HepG2 (cell line): ENCODE data around the gene PNPLA3.

Experiments used
- ATF2 ChIP-seq: sonication (generic); formaldehyde crosslinking; IDR thresholded peaks from 2 replicates; pipeline ENCODE4 v1.4.0; 2020; ENCODE audit warnings: missing genetic modification reagents
- CEBPB ChIP-seq: IDR thresholded peaks from 2 replicates; pipeline ENCODE4 v1.6.1; 2011; ENCODE audit warnings: low read depth, low read length, improper control_type of control experiment, borderline replicate concordance
- CTCF ChIP-seq: sonication (generic); formaldehyde crosslinking; IDR thresholded peaks from 2 replicates; pipeline ENCODE4 v1.5.0; 2020; ENCODE audit warnings: mild to moderate bottlenecking, missing genetic modification reagents, moderate library complexity
- KDM5B ChIP-seq: sonication (generic); formaldehyde crosslinking; IDR thresholded peaks from 2 replicates; pipeline ENCODE4 v1.4.0; 2020; ENCODE audit warnings: missing genetic modification reagents, mild to moderate bottlenecking, borderline replicate concordance
- NCOA1 ChIP-seq: sonication (generic); formaldehyde crosslinking; IDR thresholded peaks from 2 replicates; pipeline ENCODE4 v1.9.0; 2021; ENCODE audit warnings: missing genetic modification reagents
- POLR2AphosphoS5 ChIP-seq: IDR thresholded peaks from 2 replicates; pipeline ENCODE4 v1.6.1; 2012; ENCODE audit warnings: low read depth, low read length
- ZNF280B ChIP-seq: sonication (generic); formaldehyde crosslinking; IDR thresholded peaks from 2 replicates; pipeline ENCODE4 v1.5.0; 2020; ENCODE audit warnings: missing genetic modification reagents, mild to moderate bottlenecking, borderline replicate concordance
- ZNF512B ChIP-seq: sonication (generic); formaldehyde crosslinking; IDR thresholded peaks from 2 replicates; pipeline ENCODE4 v1.5.1; 2020; ENCODE audit warnings: missing genetic modification reagents, mild to moderate bottlenecking, borderline replicate concordance
- ZNF720 ChIP-seq: sonication (generic); formaldehyde crosslinking; IDR thresholded peaks from 2 replicates; pipeline ENCODE4 v1.4.0; 2020; ENCODE audit warnings: missing genetic modification reagents

GRCh38 chr22:43925433-43926348, 2.1 kb downstream of the PNPLA3 start:
- TF ChIP-seq ZNF280B (CRISPR knock-in tag) (0 out of 2 replicates have a peak, but pooled peaks have one; percentile 54), ZNF512B (CRISPR knock-in tag) (no peak), CTCF (CRISPR knock-in tag) (no peak), ZNF720 (CRISPR knock-in tag) (no peak), NCOA1 (CRISPR knock-in tag) (peak; percentile 93; the same call in 1 of the 2 replicates), ATF2 (CRISPR knock-in tag) (peak; percentile 37; the same call in 1 of the 2 replicates), KDM5B (CRISPR knock-in tag) (0 out of 2 replicates have a peak, but pooled peaks have one; percentile 38), CEBPB (peak; percentile 80), POLR2AphosphoS5 (peak; percentile 82)
